SK-N-SH treated with all-trans-retinoic acid at 6 μM for 48 hours (cell line): ENCODE measurements around the gene DCAF7.
A peak's percentile ranks its signal among the peaks of the same experiment; 100 is the strongest.

ENCODE experiments used
- ATAC-seq: fragments of 200-7000 bp; cut with Tn5 transposase; 3 replicates; pipeline ENCODE4 v1.9.1; 2020; ENCODE audit warnings: mild to moderate bottlenecking, moderate library complexity
- ARNTL ChIP-seq: fragments of 450-650 bp; formaldehyde crosslinking; IDR thresholded peaks from 2 replicates; pipeline ENCODE4 v1.5.0; 2020; ENCODE audit warnings: low read depth, mild to moderate bottlenecking, moderate library complexity, borderline replicate concordance
- CSDC2 ChIP-seq: fragments of 250-450 bp; sonication (Bioruptor Pico); IDR thresholded peaks from 2 replicates; pipeline ENCODE4 v1.5.0; 2020; ENCODE audit warnings: mild to moderate bottlenecking, moderate library complexity
- ISL1 ChIP-seq: fragments of 250-450 bp; sonication (Bioruptor Pico); IDR thresholded peaks from 2 replicates; pipeline ENCODE4 v2.1.2; 2022; ENCODE audit warnings: mild to moderate bottlenecking, moderate library complexity
- OSR1 ChIP-seq: fragments of 250-450 bp; sonication (Bioruptor Pico); IDR thresholded peaks from 2 replicates; pipeline ENCODE4 v1.8.0; 2022; ENCODE audit warnings: moderate library complexity, mild to moderate bottlenecking, inconsistent platforms
- PPARA ChIP-seq: fragments of 250-450 bp; sonication (Bioruptor Pico); IDR thresholded peaks from 2 replicates; pipeline ENCODE4 v1.5.0; 2020; ENCODE audit warnings: mild to moderate bottlenecking, borderline replicate concordance
- RARB ChIP-seq: fragments of 250-450 bp; sonication (Bioruptor Pico); IDR thresholded peaks from 2 replicates; pipeline ENCODE4 v1.8.0; 2021; ENCODE audit warnings: mild to moderate bottlenecking, moderate library complexity
- SNAI2 ChIP-seq: fragments of 250-450 bp; sonication (Bioruptor Pico); IDR thresholded peaks from 2 replicates; pipeline ENCODE4 v1.5.0; 2020; ENCODE audit warnings: mild to moderate bottlenecking, moderate library complexity
- TCF4 ChIP-seq: fragments of 250-450 bp; sonication (Bioruptor Pico); IDR thresholded peaks from 2 replicates; pipeline ENCODE4 v1.8.0; 2021; ENCODE audit warnings: mild to moderate bottlenecking, moderate library complexity, borderline replicate concordance
- TOX ChIP-seq: fragments of 250-450 bp; sonication (Bioruptor Pico); IDR thresholded peaks from 2 replicates; pipeline ENCODE4 v1.8.0; 2021; ENCODE audit warnings: mild to moderate bottlenecking, moderate library complexity, borderline replicate concordance
- ZC3H10 ChIP-seq: fragments of 250-450 bp; sonication (Bioruptor Pico); IDR thresholded peaks from 2 replicates; pipeline ENCODE4 v1.5.1; 2021; ENCODE audit warnings: mild to moderate bottlenecking, moderate library complexity
- ZFP3 ChIP-seq: fragments of 250-450 bp; sonication (Bioruptor Pico); IDR thresholded peaks from 2 replicates; pipeline ENCODE4 v1.5.0; 2020; ENCODE audit warnings: mild to moderate bottlenecking, moderate library complexity
- ZFP30 ChIP-seq: fragments of 450-650 bp; formaldehyde crosslinking; IDR thresholded peaks from 2 replicates; pipeline ENCODE4 v1.5.0; 2022; ENCODE audit warnings: mild to moderate bottlenecking, moderate library complexity
- ZNF565 ChIP-seq: fragments of 450-650 bp; formaldehyde crosslinking; conservative IDR thresholded peaks from 2 replicates; pipeline ENCODE4 v1.5.0; 2020; ENCODE audit warnings: low read depth, mild to moderate bottlenecking, moderate library complexity
- ZNF8 ChIP-seq: fragments of 450-650 bp; formaldehyde crosslinking; IDR thresholded peaks from 2 replicates; pipeline ENCODE4 v1.5.0; 2020; ENCODE audit warnings: mild to moderate bottlenecking, moderate library complexity
- TF ChIP-seq, protein P1 (sequence below): fragments of 250-450 bp; sonication (Bioruptor Pico); IDR thresholded peaks from 2 replicates; pipeline ENCODE4 v1.8.0; 2020; ENCODE audit warnings: mild to moderate bottlenecking, moderate library complexity, borderline replicate concordance
- TF ChIP-seq, protein P2 (sequence below): fragments of 250-450 bp; sonication (Bioruptor Pico); IDR thresholded peaks from 2 replicates; pipeline ENCODE4 v1.5.0; 2020; ENCODE audit warnings: mild to moderate bottlenecking, moderate library complexity
- TF ChIP-seq, protein P3 (sequence below): fragments of 250-450 bp; sonication (Bioruptor Pico); IDR thresholded peaks from 2 replicates; pipeline ENCODE4 v1.8.0; 2021; ENCODE audit warnings: low read depth, mild to moderate bottlenecking, moderate library complexity, borderline replicate concordance
- TF ChIP-seq, protein P4 (sequence below): fragments of 250-450 bp; sonication (Bioruptor Pico); IDR thresholded peaks from 2 replicates; pipeline ENCODE4 v1.5.1; 2020; ENCODE audit warnings: low read depth, mild to moderate bottlenecking, moderate library complexity

The DCAF7 gene

GRCh38 chr17:63519972-63520882 lies 30.1 kb upstream of the DCAF7 start:
- ATAC-seq: no peak
- no peak for TF ChIP-seq CSDC2
- TF ChIP-seq ZNF565: no peak
- no peak for TF ChIP-seq TCF4 (CRISPR knock-in tag)
- TF ChIP-seq, protein P1, sequence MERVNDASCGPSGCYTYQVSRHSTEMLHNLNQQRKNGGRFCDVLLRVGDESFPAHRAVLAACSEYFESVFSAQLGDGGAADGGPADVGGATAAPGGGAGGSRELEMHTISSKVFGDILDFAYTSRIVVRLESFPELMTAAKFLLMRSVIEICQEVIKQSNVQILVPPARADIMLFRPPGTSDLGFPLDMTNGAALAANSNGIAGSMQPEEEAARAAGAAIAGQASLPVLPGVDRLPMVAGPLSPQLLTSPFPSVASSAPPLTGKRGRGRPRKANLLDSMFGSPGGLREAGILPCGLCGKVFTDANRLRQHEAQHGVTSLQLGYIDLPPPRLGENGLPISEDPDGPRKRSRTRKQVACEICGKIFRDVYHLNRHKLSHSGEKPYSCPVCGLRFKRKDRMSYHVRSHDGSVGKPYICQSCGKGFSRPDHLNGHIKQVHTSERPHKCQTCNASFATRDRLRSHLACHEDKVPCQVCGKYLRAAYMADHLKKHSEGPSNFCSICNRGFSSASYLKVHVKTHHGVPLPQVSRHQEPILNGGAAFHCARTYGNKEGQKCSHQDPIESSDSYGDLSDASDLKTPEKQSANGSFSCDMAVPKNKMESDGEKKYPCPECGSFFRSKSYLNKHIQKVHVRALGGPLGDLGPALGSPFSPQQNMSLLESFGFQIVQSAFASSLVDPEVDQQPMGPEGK (CRISPR knock-in tag): no peak
- no peak for TF ChIP-seq ARNTL
- no peak for TF ChIP-seq ZFP3 (CRISPR knock-in tag)
- TF ChIP-seq ZNF8 (CRISPR knock-in tag): no peak
- TF ChIP-seq, protein P2, sequence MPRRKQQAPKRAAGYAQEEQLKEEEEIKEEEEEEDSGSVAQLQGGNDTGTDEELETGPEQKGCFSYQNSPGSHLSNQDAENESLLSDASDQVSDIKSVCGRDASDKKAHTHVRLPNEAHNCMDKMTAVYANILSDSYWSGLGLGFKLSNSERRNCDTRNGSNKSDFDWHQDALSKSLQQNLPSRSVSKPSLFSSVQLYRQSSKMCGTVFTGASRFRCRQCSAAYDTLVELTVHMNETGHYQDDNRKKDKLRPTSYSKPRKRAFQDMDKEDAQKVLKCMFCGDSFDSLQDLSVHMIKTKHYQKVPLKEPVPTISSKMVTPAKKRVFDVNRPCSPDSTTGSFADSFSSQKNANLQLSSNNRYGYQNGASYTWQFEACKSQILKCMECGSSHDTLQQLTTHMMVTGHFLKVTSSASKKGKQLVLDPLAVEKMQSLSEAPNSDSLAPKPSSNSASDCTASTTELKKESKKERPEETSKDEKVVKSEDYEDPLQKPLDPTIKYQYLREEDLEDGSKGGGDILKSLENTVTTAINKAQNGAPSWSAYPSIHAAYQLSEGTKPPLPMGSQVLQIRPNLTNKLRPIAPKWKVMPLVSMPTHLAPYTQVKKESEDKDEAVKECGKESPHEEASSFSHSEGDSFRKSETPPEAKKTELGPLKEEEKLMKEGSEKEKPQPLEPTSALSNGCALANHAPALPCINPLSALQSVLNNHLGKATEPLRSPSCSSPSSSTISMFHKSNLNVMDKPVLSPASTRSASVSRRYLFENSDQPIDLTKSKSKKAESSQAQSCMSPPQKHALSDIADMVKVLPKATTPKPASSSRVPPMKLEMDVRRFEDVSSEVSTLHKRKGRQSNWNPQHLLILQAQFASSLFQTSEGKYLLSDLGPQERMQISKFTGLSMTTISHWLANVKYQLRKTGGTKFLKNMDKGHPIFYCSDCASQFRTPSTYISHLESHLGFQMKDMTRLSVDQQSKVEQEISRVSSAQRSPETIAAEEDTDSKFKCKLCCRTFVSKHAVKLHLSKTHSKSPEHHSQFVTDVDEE (CRISPR knock-in tag): no peak
- TF ChIP-seq ISL1 (CRISPR knock-in tag): no peak
- TF ChIP-seq, protein P3, sequence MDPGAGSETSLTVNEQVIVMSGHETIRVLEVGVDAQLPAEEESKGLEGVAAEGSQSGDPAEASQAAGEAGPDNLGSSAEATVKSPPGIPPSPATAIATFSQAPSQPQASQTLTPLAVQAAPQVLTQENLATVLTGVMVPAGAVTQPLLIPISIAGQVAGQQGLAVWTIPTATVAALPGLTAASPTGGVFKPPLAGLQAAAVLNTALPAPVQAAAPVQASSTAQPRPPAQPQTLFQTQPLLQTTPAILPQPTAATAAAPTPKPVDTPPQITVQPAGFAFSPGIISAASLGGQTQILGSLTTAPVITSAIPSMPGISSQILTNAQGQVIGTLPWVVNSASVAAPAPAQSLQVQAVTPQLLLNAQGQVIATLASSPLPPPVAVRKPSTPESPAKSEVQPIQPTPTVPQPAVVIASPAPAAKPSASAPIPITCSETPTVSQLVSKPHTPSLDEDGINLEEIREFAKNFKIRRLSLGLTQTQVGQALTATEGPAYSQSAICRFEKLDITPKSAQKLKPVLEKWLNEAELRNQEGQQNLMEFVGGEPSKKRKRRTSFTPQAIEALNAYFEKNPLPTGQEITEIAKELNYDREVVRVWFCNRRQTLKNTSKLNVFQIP (CRISPR knock-in tag): no peak
- TF ChIP-seq, protein P4, sequence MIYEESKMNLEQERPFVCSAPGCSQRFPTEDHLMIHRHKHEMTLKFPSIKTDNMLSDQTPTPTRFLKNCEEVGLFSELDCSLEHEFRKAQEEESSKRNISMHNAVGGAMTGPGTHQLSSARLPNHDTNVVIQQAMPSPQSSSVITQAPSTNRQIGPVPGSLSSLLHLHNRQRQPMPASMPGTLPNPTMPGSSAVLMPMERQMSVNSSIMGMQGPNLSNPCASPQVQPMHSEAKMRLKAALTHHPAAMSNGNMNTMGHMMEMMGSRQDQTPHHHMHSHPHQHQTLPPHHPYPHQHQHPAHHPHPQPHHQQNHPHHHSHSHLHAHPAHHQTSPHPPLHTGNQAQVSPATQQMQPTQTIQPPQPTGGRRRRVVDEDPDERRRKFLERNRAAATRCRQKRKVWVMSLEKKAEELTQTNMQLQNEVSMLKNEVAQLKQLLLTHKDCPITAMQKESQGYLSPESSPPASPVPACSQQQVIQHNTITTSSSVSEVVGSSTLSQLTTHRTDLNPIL (CRISPR knock-in tag): no peak
- TF ChIP-seq TOX (CRISPR knock-in tag): no peak
- TF ChIP-seq, all 23 proteins: peak for 0

- no peak for TF ChIP-seq ISL1 (CRISPR knock-in tag)
- TF ChIP-seq, protein P4 (CRISPR knock-in tag): no peak
- ATAC-seq: peak; percentile 56
These were observed 26.9 kb upstream of the DCAF7 start, which contains the start of gene KCNH6 for GRCh38 chr17:63523253-63523855. Gene KCNH6, plus strand, starts transcription at chr17:63523358. Its CDS starts 56 bp downstream, at chr17:63523414.

GRCh38 chr17:63524051-63524450 lies 26.2 kb upstream of the DCAF7 start:
- no peak for TF ChIP-seq SNAI2 (CRISPR knock-in tag)
- TF ChIP-seq TOX (CRISPR knock-in tag): no peak
- no peak for TF ChIP-seq ZFP30 (CRISPR knock-in tag)
- TF ChIP-seq ZNF8 (CRISPR knock-in tag): no peak
- no peak for TF ChIP-seq OSR1 (CRISPR knock-in tag)
- no peak for TF ChIP-seq RARB (CRISPR knock-in tag)
- TF ChIP-seq ZNF565: no peak
- TF ChIP-seq, protein P2 (CRISPR knock-in tag): no peak
- no peak for TF ChIP-seq PPARA (CRISPR knock-in tag)
- no peak for TF ChIP-seq ZC3H10 (CRISPR knock-in tag)
- TF ChIP-seq, all 23 proteins: peak for 0
- ATAC-seq: no peak
